Measurements from ENCODE around the gene DOCK3. TPM values are rescaled to one million over a fixed set of nuclear protein-coding genes. Genes with fewer than 3 reads are reported as not detected.

Gene DOCK3
- total RNA-seq, 4 donors from 2014 or later = 0.33 to 5.3 (median 0.50) TPM

GRCh38 chr3:50924638-50925037, 249.9 kb downstream of the DOCK3 start:
- TF ChIP-seq CTCF (IDR thresholded peaks at IDR 0.05; ENCODE audit: low read depth) = no peak

- TF ChIP-seq CTCF (IDR thresholded peaks at IDR 0.05; ENCODE audit: low read depth) = no peak
Observed at GRCh38 chr3:50926868-50927267, 252.1 kb downstream of the DOCK3 start.

- TF ChIP-seq CTCF (IDR thresholded peaks at IDR 0.05; ENCODE audit: low read depth) = no peak
Observed at GRCh38 chr3:50930371-50931208, 255.9 kb downstream of the DOCK3 start.

GRCh38 chr3:50936389-50936788, 261.7 kb downstream of the DOCK3 start:
- no peak for TF ChIP-seq CTCF (IDR thresholded peaks at IDR 0.05; ENCODE audit: low read depth)

- TF ChIP-seq CTCF (IDR thresholded peaks at IDR 0.05; ENCODE audit: low read depth) = no peak
Observed at GRCh38 chr3:50947419-50947818, 272.7 kb downstream of the DOCK3 start.

GRCh38 chr3:50950591-50950990, 275.9 kb downstream of the DOCK3 start:
- no peak for TF ChIP-seq CTCF (IDR thresholded peaks at IDR 0.05; ENCODE audit: low read depth)

- TF ChIP-seq CTCF (IDR thresholded peaks at IDR 0.05; ENCODE audit: low read depth) = no peak
Observed at GRCh38 chr3:50953825-50954414, 279.2 kb downstream of the DOCK3 start.

Measured in subcutaneous adipose tissue (tissue), 4 donors.